Smooth muscle cell (in vitro differentiated cells): Measurements from ENCODE around the gene SOX14. TPM values are rescaled to one million over a fixed set of nuclear protein-coding genes. Genes with fewer than 3 reads are reported as not detected.

ENCODE experiments used
- DNase-seq: peaks from one replicate; lab custom pipeline; 2025; ENCODE audit not compliant: unreplicated experiment; lab: John Stamatoyannopoulos, UW
- H2AFZ ChIP-seq: fragments of 200-600 bp; sonication (generic); 2 replicates; pipeline ENCODE4 v1.6.0; 2016; ENCODE audit warnings: antibody characterized with exemption, low read depth, mild to moderate bottlenecking
- H3F3A ChIP-seq: fragments of 200-600 bp; sonication (generic); 2 replicates; pipeline ENCODE4 v1.6.0; 2017; ENCODE audit warnings: antibody characterized with exemption, low read depth
- H3K27ac ChIP-seq: fragments of 200-600 bp; sonication (generic); 2 replicates; pipeline ENCODE4 v1.5.1; 2016; ENCODE audit warnings: low read depth, mild to moderate bottlenecking
- H3K27me3 ChIP-seq: fragments of 200-600 bp; sonication (generic); 2 replicates; pipeline ENCODE4 v1.6.1; 2016; ENCODE audit warnings: low read depth, mild to moderate bottlenecking
- H3K36me3 ChIP-seq: fragments of 200-600 bp; sonication (generic); 2 replicates; pipeline ENCODE4 v1.5.1; 2016; ENCODE audit warnings: low read depth
- H3K4me1 ChIP-seq: fragments of 200-600 bp; sonication (generic); 2 replicates; pipeline ENCODE4 v1.5.1; 2016; ENCODE audit warnings: low read depth
- H3K4me2 ChIP-seq: fragments of 200-600 bp; sonication (generic); 2 replicates; pipeline ENCODE4 v1.6.0; 2016; ENCODE audit warnings: mild to moderate bottlenecking
- H3K4me3 ChIP-seq: fragments of 200-600 bp; sonication (generic); 2 replicates; pipeline ENCODE4 v1.5.1; 2016; ENCODE audit warnings: mild to moderate bottlenecking
- H3K79me2 ChIP-seq: fragments of 200-600 bp; sonication (generic); 2 replicates; pipeline ENCODE4 v1.6.0; 2016; ENCODE audit warnings: low read depth, mild to moderate bottlenecking
- H3K9ac ChIP-seq: fragments of 200-600 bp; sonication (generic); 2 replicates; pipeline ENCODE4 v1.6.0; 2016; ENCODE audit warnings: low read depth
- H3K9me3 ChIP-seq: fragments of 200-600 bp; sonication (generic); replicated peaks from 2 replicates; pipeline ENCODE4 v1.5.1; 2016; ENCODE audit warnings: low read depth
- H4K20me1 ChIP-seq: fragments of 200-600 bp; sonication (generic); 2 replicates; pipeline ENCODE4 v1.6.0; 2016; ENCODE audit warnings: low read depth
- CTCF ChIP-seq: fragments of 200-600 bp; sonication (generic); IDR thresholded peaks from 2 replicates; pipeline ENCODE4 v1.5.1; 2017; ENCODE audit warnings: borderline replicate concordance, mild to moderate bottlenecking, antibody characterized with exemption; ENCODE audit not compliant: insufficient read depth, poor library complexity, severe bottlenecking
- WGBS: methylation state at CpG from one replicate; pipeline ENCODE4 v1.1.7; 2016; ENCODE audit warnings: low lambda C conversion rate; 5-methylcytosine and 5-hydroxymethylcytosine counted together
- polyA plus RNA-seq: library from polyadenylated mRNA; unstranded; fragments of >200 nt; fragmentation: Nextera tagmentation; extraction: Ambion mirVana; gene quantifications from 2 replicates; pipeline ENCODE4 v1.2.1, GENCODE V29; 2016
- total RNA-seq: library from RNA; depleted of rRNA; stranded (reverse); fragments of >200 nt; gene quantifications from 2 replicates; pipeline ENCODE4 v1.2.3, GENCODE V29; 2014

SOX14 gene
- total and polyA plus RNA-seq, 2 experiments from 2014 or later = not detected

GRCh38 chr3:137767538-137768360 lies 3.6 kb downstream of the SOX14 start:
- Histone ChIP-seq H3K79me2 (no peaks in the 10 kb centered on the region), H3K9ac (no peak overlapping the region), H3K4me3 (peak overlapping the region; percentile 44), H2AFZ (no peak overlapping the region), H3F3A (no peaks in the 10 kb centered on the region), H3K27ac (no peak overlapping the region), H3K4me1 (peaks cover 60% of the 10 kb centered on the region), H4K20me1 (no peaks in the 10 kb centered on the region), H3K4me2 (peak overlapping the region; percentile 86), H3K36me3 (no peaks in the 10 kb centered on the region), H3K9me3 (no peaks in the 10 kb centered on the region), H3K27me3 (peaks cover 100% of the 10 kb centered on the region)
- TF ChIP-seq CTCF = no peak
- WGBS = 4% methylated on average over 36 of the region's 36 CpGs
- no peak for DNase-seq

GRCh38 chr3:137768361-137769321 lies 4.5 kb downstream of the SOX14 start:
- Histone ChIP-seq H3K36me3 (no peaks in the 10 kb centered on the region), H4K20me1 (no peaks in the 10 kb centered on the region), H3K27ac (no peak overlapping the region), H3K27me3 (peaks cover 100% of the 10 kb centered on the region), H3K4me1 (peaks cover 52% of the 10 kb centered on the region), H3F3A (no peaks in the 10 kb centered on the region), H3K4me2 (peak overlapping the region; percentile 86), H3K9ac (no peak overlapping the region), H3K79me2 (no peaks in the 10 kb centered on the region), H3K9me3 (no peaks in the 10 kb centered on the region), H3K4me3 (peak overlapping the region; percentile 44), H2AFZ (no peak overlapping the region)
- DNase-seq = no peak
- no peak for TF ChIP-seq CTCF
- 2% methylated on average over 59 of the region's 59 CpGs for WGBS

- Histone ChIP-seq H3K36me3 (no peaks in the 10 kb centered on the region), H3K9ac (no peak overlapping the region), H3K9me3 (no peaks in the 10 kb centered on the region), H3K4me3 (no peak overlapping the region), H3K27ac (no peak overlapping the region), H3K79me2 (no peaks in the 10 kb centered on the region), H2AFZ (no peak overlapping the region), H3K4me1 (peaks cover 50% of the 10 kb centered on the region), H3F3A (no peaks in the 10 kb centered on the region), H3K27me3 (peaks cover 100% of the 10 kb centered on the region), H4K20me1 (no peaks in the 10 kb centered on the region), H3K4me2 (no peak overlapping the region)
- TF ChIP-seq CTCF = no peak
- no peak for DNase-seq
- WGBS = 13% methylated on average over 23 of the region's 23 CpGs
Observed at GRCh38 chr3:137769322-137770065, 5.4 kb downstream of the SOX14 start.
